Osteocyte (in vitro differentiated cells): ENCODE data around the gene BCL2L1. TPM values are rescaled to one million over a fixed set of nuclear protein-coding genes. Genes with fewer than 3 reads are reported as not detected.
A peak's percentile ranks its signal among the peaks of the same experiment; 100 is the strongest.

Experiments used
- DNase-seq: peaks from one replicate; pipeline ENCODE4 v3.0.0; 2021; ENCODE audit warnings: mixed read lengths; ENCODE audit not compliant: unreplicated experiment; ENCODE audit errors: extremely low spot score
- H3K27ac Mint-ChIP-seq: one replicate; pipeline ENCODE4 v1.8.0; 2021; ENCODE audit warnings: mild to moderate bottlenecking, mixed read lengths; ENCODE audit not compliant: unreplicated experiment
- H3K27me3 Mint-ChIP-seq: one replicate; pipeline ENCODE4 v1.8.0; 2021; ENCODE audit warnings: mixed read lengths; ENCODE audit not compliant: unreplicated experiment
- H3K36me3 Mint-ChIP-seq: one replicate; pipeline ENCODE4 v1.8.0; 2021; ENCODE audit warnings: mixed read lengths; ENCODE audit not compliant: unreplicated experiment
- H3K4me1 Mint-ChIP-seq: one replicate; pipeline ENCODE4 v1.8.0; 2021; ENCODE audit warnings: mixed read lengths; ENCODE audit not compliant: unreplicated experiment
- H3K4me3 Mint-ChIP-seq: one replicate; pipeline ENCODE4 v1.8.0; 2021; ENCODE audit warnings: mild to moderate bottlenecking, moderate library complexity, mixed read lengths; ENCODE audit not compliant: unreplicated experiment
- H3K9me3 Mint-ChIP-seq: one replicate; pipeline ENCODE4 v1.8.0; 2021; ENCODE audit warnings: mixed read lengths; ENCODE audit not compliant: unreplicated experiment
- total RNA-seq: library from RNA; stranded (reverse); gene quantifications from 2 replicates; pipeline ENCODE4 v1.2.1, GENCODE V29; 2021
- TF ChIP-seq, protein P1 (sequence below): fragments of 200-600 bp; sonication (generic); IDR thresholded peaks from 2 replicates; pipeline ENCODE4 v1.5.0; 2021; ENCODE audit warnings: antibody characterized with exemption, mild to moderate bottlenecking, moderate library complexity

The BCL2L1 gene
- total RNA-seq, 1 donor from 2014 or later: 67.0 TPM

GRCh38 chr20:31716351-31716750, 6.3 kb downstream of the BCL2L1 start:
- H3K4me3 Mint-ChIP-seq: peak overlapping the region; percentile 53
- TF ChIP-seq, protein P1, sequence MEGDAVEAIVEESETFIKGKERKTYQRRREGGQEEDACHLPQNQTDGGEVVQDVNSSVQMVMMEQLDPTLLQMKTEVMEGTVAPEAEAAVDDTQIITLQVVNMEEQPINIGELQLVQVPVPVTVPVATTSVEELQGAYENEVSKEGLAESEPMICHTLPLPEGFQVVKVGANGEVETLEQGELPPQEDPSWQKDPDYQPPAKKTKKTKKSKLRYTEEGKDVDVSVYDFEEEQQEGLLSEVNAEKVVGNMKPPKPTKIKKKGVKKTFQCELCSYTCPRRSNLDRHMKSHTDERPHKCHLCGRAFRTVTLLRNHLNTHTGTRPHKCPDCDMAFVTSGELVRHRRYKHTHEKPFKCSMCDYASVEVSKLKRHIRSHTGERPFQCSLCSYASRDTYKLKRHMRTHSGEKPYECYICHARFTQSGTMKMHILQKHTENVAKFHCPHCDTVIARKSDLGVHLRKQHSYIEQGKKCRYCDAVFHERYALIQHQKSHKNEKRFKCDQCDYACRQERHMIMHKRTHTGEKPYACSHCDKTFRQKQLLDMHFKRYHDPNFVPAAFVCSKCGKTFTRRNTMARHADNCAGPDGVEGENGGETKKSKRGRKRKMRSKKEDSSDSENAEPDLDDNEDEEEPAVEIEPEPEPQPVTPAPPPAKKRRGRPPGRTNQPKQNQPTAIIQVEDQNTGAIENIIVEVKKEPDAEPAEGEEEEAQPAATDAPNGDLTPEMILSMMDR: no peak
- peaks cover 88% of the 10 kb centered on the region for H3K4me1 Mint-ChIP-seq
- peaks cover 38% of the 10 kb centered on the region for H3K36me3 Mint-ChIP-seq
- no peaks in the 10 kb centered on the region for H3K27me3 Mint-ChIP-seq
- DNase-seq: no peak
- H3K9me3 Mint-ChIP-seq: no peaks in the 10 kb centered on the region
- H3K27ac Mint-ChIP-seq: peak overlapping the region; percentile 98

- Mint-ChIP-seq H3K9me3 (no peaks in the 10 kb centered on the region), H3K4me3 (no peak overlapping the region), H3K36me3 (peaks cover 33% of the 10 kb centered on the region), H3K27ac (peak overlapping the region; percentile 98), H3K27me3 (no peaks in the 10 kb centered on the region), H3K4me1 (peaks cover 88% of the 10 kb centered on the region)
- DNase-seq: no peak
- TF ChIP-seq, protein P1: no peak
These were observed 6.9 kb downstream of the BCL2L1 start for GRCh38 chr20:31715766-31716165.

- Mint-ChIP-seq H3K4me3 (peak overlapping the region; percentile 64), H3K4me1 (peaks cover 80% of the 10 kb centered on the region), H3K27ac (peak overlapping the region; percentile 98), H3K9me3 (no peaks in the 10 kb centered on the region), H3K27me3 (no peaks in the 10 kb centered on the region), H3K36me3 (peaks cover 31% of the 10 kb centered on the region)
- TF ChIP-seq, protein P1: no peak
- no peak for DNase-seq
These were observed 9.1 kb downstream of the BCL2L1 start for GRCh38 chr20:31713312-31714273.

DNA sequence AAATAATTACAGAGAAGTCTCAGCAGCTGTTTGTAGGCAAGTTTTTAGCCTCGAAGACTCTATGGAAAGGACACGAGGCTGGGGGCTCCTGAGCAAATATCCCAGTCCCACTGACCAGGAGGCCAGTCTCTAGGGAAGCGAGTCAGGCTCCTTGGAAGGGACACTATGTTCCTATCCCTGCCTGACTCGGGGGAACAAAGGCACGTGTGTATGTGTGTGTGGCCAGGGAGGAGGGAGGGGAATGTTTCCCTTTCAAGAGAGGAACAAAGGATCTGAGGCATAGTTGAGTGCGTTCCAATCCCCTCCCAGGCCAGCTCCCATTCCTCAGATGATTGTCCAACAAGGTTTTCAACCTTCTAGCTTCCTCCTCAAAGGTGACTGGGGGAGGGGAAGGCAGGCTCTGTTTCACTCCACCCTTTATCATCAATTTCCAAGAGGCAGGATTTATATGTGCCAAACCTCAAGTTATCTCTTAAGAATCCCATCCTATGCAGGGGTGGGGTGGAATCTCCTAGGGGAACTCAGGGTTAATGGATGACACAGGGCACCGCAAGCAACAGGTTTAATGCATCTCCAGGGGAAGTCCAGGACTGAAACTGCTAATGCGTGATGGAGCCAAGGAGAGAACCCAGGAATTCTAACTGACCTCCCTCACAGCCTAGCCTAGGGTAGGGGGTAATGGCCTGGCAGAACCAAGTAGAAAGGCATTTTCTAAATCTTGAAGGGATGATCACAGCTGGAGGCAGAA, 9.9 kb downstream of the BCL2L1 start:
- peaks cover 33% of the 10 kb centered on the region for H3K36me3 Mint-ChIP-seq
- H3K4me3 Mint-ChIP-seq: peak overlapping the region; percentile 64
- peaks cover 82% of the 10 kb centered on the region for H3K4me1 Mint-ChIP-seq
- H3K27ac Mint-ChIP-seq: peak overlapping the region; percentile 98
- DNase-seq: no peak
- H3K27me3 Mint-ChIP-seq: no peaks in the 10 kb centered on the region
- TF ChIP-seq, protein P1: no peak
- H3K9me3 Mint-ChIP-seq: no peaks in the 10 kb centered on the region

DNA sequence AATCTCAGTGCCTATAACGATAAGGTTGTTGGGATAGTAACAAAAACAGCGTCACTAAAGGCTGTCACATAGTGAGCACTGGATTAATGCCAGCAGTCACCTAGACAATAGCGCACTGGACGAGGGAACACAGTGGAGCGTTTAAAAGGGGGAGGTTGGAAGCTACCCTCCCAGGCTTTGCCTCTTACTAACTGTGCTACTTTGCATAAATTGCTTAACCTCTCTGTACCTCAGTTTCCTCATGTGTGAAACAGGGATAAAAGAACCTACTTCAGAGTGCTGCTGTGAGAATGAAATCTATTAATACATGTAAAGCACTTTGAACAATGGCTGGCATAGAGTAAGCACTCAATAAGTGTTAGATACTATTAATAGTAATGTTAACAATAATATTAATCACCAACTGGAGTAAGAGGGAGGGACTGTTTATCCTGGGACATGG, 10.5 kb downstream of the BCL2L1 start:
- H3K4me3 Mint-ChIP-seq: no peak overlapping the region
- DNase-seq: no peak
- H3K9me3 Mint-ChIP-seq: no peaks in the 10 kb centered on the region
- H3K4me1 Mint-ChIP-seq: peaks cover 76% of the 10 kb centered on the region
- TF ChIP-seq, protein P1: no peak
- peaks cover 31% of the 10 kb centered on the region for H3K36me3 Mint-ChIP-seq
- H3K27ac Mint-ChIP-seq: peak overlapping the region; percentile 98
- no peaks in the 10 kb centered on the region for H3K27me3 Mint-ChIP-seq
